NCI-H460 (cell line): ENCODE results near the gene ATP1B4. TPM values are rescaled to one million over a fixed set of nuclear protein-coding genes. Genes with fewer than 3 reads are reported as not detected.
"Not testable (repeated sequence)": the region's sequence is repeated elsewhere in the genome, so short reads cannot be mapped to it uniquely, and the experiment has no call there.

Experiments
- DNase-seq: peaks from one replicate; pipeline ENCODE4 v3.0.0-alpha.2; 2016; ENCODE audit warnings: low read depth; ENCODE audit errors: extremely low read depth
- polyA plus RNA-seq: library from polyadenylated mRNA; depleted of rRNA; stranded (reverse); fragments of >200 nt; gene quantifications from 2 replicates; pipeline ENCODE4 v1.2.3, GENCODE V29; 2014; cell fraction: nucleus; rRNA removed
- total RNA-seq: library from RNA; depleted of rRNA; stranded (reverse); fragments of >200 nt; shearing (Covaris generic); gene quantifications from 2 replicates; pipeline ENCODE4 v1.2.3, GENCODE V29; 2014; rRNA removed

ATP1B4 gene
- not detected in 2 replicates for total RNA-seq
- polyA plus RNA-seq = not detected in 2 replicates

GRCh38 chrX:120361764-120362305 is at the start of gene ATP1B4:
Gene ATP1B4 (plus strand): TSS chrX:120362089. CDS start chrX:120362169, 80 bp downstream.
- no peak for DNase-seq

GRCh38 chrX:120315776-120316175 is 46.1 kb upstream of the ATP1B4 start:
- no peak for DNase-seq

GRCh38 chrX:120316587-120317283 is 45.2 kb upstream of the ATP1B4 start:
- no peak for DNase-seq

GRCh38 chrX:120318411-120318810 is 43.5 kb upstream of the ATP1B4 start:
- no peak for DNase-seq

GRCh38 chrX:120321520-120322281 is 40.2 kb upstream of the ATP1B4 start:
- no peak for DNase-seq

- DNase-seq = no peak
Measured at GRCh38 chrX:120331116-120331515, 30.8 kb upstream of the ATP1B4 start.

GRCh38 chrX:120332394-120332793 is 29.5 kb upstream of the ATP1B4 start:
- DNase-seq = no peak

- DNase-seq = no peak
Measured at GRCh38 chrX:120334151-120334550, 27.7 kb upstream of the ATP1B4 start.

- no peak for DNase-seq
Measured at GRCh38 chrX:120334603-120335002, 27.3 kb upstream of the ATP1B4 start.

GRCh38 chrX:120335289-120335688 is 26.6 kb upstream of the ATP1B4 start:
- DNase-seq = no peak

- no peak for DNase-seq
Measured at GRCh38 chrX:120336899-120337298, 25.0 kb upstream of the ATP1B4 start.

- not testable (repeated sequence) for DNase-seq
Measured at GRCh38 chrX:120344566-120344965, 17.3 kb upstream of the ATP1B4 start.

- DNase-seq = no peak
Measured at GRCh38 chrX:120350450-120351138, 11.3 kb upstream of the ATP1B4 start.

GRCh38 chrX:120356084-120356483 is 5.8 kb upstream of the ATP1B4 start:
- DNase-seq = peak; percentile 43

- no peak for DNase-seq
Measured at GRCh38 chrX:120357186-120357585, 4.7 kb upstream of the ATP1B4 start.

- DNase-seq = peak; percentile 2
Measured at GRCh38 chrX:120358737-120359456, 3.0 kb upstream of the ATP1B4 start.

GRCh38 chrX:120365320-120365719 is 3.4 kb downstream of the ATP1B4 start:
- peak; percentile 17 for DNase-seq

GRCh38 chrX:120365968-120366367 is 4.1 kb downstream of the ATP1B4 start:
- no peak for DNase-seq

- DNase-seq = no peak
Measured at GRCh38 chrX:120366794-120367193, 4.9 kb downstream of the ATP1B4 start.

- DNase-seq = no peak
Measured at GRCh38 chrX:120367402-120368109, 5.7 kb downstream of the ATP1B4 start.
